HepG2 (cell line): ENCODE measurements around the gene ATP2B2. TPM values are rescaled to one million over a fixed set of nuclear protein-coding genes. Genes with fewer than 3 reads are reported as not detected.

ENCODE experiments used
- CBX5 ChIP-seq: sonication (generic); formaldehyde crosslinking; IDR thresholded peaks from 2 replicates; pipeline ENCODE4 v1.4.0; 2020; ENCODE audit warnings: missing genetic modification reagents, borderline replicate concordance
- EEA1 ChIP-seq: sonication (generic); formaldehyde crosslinking; IDR thresholded peaks from 2 replicates; pipeline ENCODE4 v1.5.1; 2020; ENCODE audit warnings: mild to moderate bottlenecking, missing genetic modification reagents, borderline replicate concordance
- HOXA5 ChIP-seq: sonication (generic); formaldehyde crosslinking; IDR thresholded peaks from 2 replicates; pipeline ENCODE4 v1.4.0; 2020; ENCODE audit warnings: missing genetic modification reagents
- IKZF4 ChIP-seq: sonication (generic); formaldehyde crosslinking; IDR thresholded peaks from 2 replicates; pipeline ENCODE4 v1.5.1; 2020; ENCODE audit warnings: borderline replicate concordance, mild to moderate bottlenecking, low read depth, missing genetic modification reagents; ENCODE audit errors: not compliant biosample characterization
- MTF1 ChIP-seq: sonication (generic); formaldehyde crosslinking; IDR thresholded peaks from 2 replicates; pipeline ENCODE4 v1.5.0; 2020; ENCODE audit warnings: missing genetic modification reagents
- NR2F2 ChIP-seq: IDR thresholded peaks from 2 replicates; pipeline ENCODE4 v1.6.1; 2012; ENCODE audit warnings: low read depth, inconsistent platforms, borderline replicate concordance
- PITX1 ChIP-seq: sonication (generic); formaldehyde crosslinking; IDR thresholded peaks from 2 replicates; pipeline ENCODE4 v1.5.1; 2020; ENCODE audit warnings: mild to moderate bottlenecking, missing genetic modification reagents
- RARA ChIP-seq: IDR thresholded peaks from 2 replicates; pipeline ENCODE4 v1.6.1; 2016; ENCODE audit warnings: missing genetic modification reagents, missing compliant biosample characterization
- RBM22 ChIP-seq: fragments of 200-400 bp; formaldehyde crosslinking; optimal IDR thresholded peaks from 2 replicates; pipeline ENCODE3; 2017; ENCODE audit warnings: mild to moderate bottlenecking, low read length, moderate library complexity
- SRY ChIP-seq: sonication (generic); formaldehyde crosslinking; IDR thresholded peaks from 2 replicates; pipeline ENCODE4 v1.8.0; 2022; ENCODE audit warnings: mild to moderate bottlenecking, missing genetic modification reagents
- TBX3 ChIP-seq: fragments of 450-650 bp; IDR thresholded peaks from 2 replicates; pipeline ENCODE4 v1.6.1; 2017; ENCODE audit warnings: antibody characterized with exemption, mild to moderate bottlenecking, inconsistent platforms, borderline replicate concordance
- ZIK1 ChIP-seq: sonication (generic); formaldehyde crosslinking; IDR thresholded peaks from 2 replicates; pipeline ENCODE4 v1.5.0; 2020; ENCODE audit warnings: mild to moderate bottlenecking, low read depth, missing genetic modification reagents, borderline replicate concordance
- ZNF333 ChIP-seq: sonication (generic); formaldehyde crosslinking; IDR thresholded peaks from 2 replicates; pipeline ENCODE4 v1.4.0; 2020; ENCODE audit warnings: mild to moderate bottlenecking, missing genetic modification reagents, borderline replicate concordance
- ZNF383 ChIP-seq: sonication (generic); formaldehyde crosslinking; IDR thresholded peaks from 2 replicates; pipeline ENCODE4 v1.4.0; 2020; ENCODE audit warnings: missing genetic modification reagents, mild to moderate bottlenecking, borderline replicate concordance
- ZNF660 ChIP-seq: sonication (generic); formaldehyde crosslinking; IDR thresholded peaks from 2 replicates; pipeline ENCODE4 v1.5.1; 2020; ENCODE audit warnings: mild to moderate bottlenecking, low read depth, missing genetic modification reagents, borderline replicate concordance
- ZNF776 ChIP-seq: sonication (generic); formaldehyde crosslinking; IDR thresholded peaks from 2 replicates; pipeline ENCODE4 v1.4.0; 2020; ENCODE audit warnings: mild to moderate bottlenecking, missing genetic modification reagents
- ZNF816 ChIP-seq: sonication (generic); formaldehyde crosslinking; IDR thresholded peaks from 2 replicates; pipeline ENCODE4 v1.8.0; 2022; ENCODE audit warnings: missing genetic modification reagents, mild to moderate bottlenecking, borderline replicate concordance
- polyA plus RNA-seq, 8 experiments: library from polyadenylated mRNA; depleted of rRNA in 3 of 8; stranded (reverse) in 7 of 8; unstranded in 1 of 8; fragments of >200 nt; fragmentation: Illumina TruSeq in 4 of 8; extraction: Trizol in 4 of 8; gene quantifications; 2 replicates each; pipeline versions ENCODE4 v1.2.1 to v1.2.3, GENCODE V29; 2011 to 2016; ENCODE audit warnings: low read depth in 4 of 8, missing spikeins in 1 of 8, mixed read lengths in 1 of 8; ENCODE audit not compliant: insufficient read depth in 1 of 8
- total RNA-seq, 5 experiments: library from RNA; depleted of rRNA; stranded (reverse); fragments of >200 nt; fragmentation: Illumina TruSeq; extraction: Trizol; gene quantifications; 2 replicates each; pipeline ENCODE4 v1.2.3, GENCODE V29; 2016; ENCODE audit warnings: low read depth in 1 of 5
- TF ChIP-seq, protein P1 (sequence below): sonication (generic); formaldehyde crosslinking; IDR thresholded peaks from 2 replicates; pipeline ENCODE4 v1.5.0; 2020; ENCODE audit warnings: missing genetic modification reagents
- TF ChIP-seq, protein P2 (sequence below): sonication (generic); formaldehyde crosslinking; IDR thresholded peaks from 2 replicates; pipeline ENCODE4 v1.5.1; 2020; ENCODE audit warnings: missing genetic modification reagents, mild to moderate bottlenecking, borderline replicate concordance
- TF ChIP-seq, protein P3 (sequence below): sonication (generic); formaldehyde crosslinking; conservative IDR thresholded peaks from 2 replicates; pipeline ENCODE4 v1.5.0; 2020; ENCODE audit warnings: missing genetic modification reagents
- TF ChIP-seq, protein P4 (sequence below): sonication (generic); formaldehyde crosslinking; IDR thresholded peaks from 2 replicates; pipeline ENCODE4 v1.4.0; 2020; ENCODE audit warnings: missing genetic modification reagents, mild to moderate bottlenecking, borderline replicate concordance

Gene ATP2B2
- total and polyA plus RNA-seq, 2 of the 13 experiments (the other 11 are each of a cell fraction or from before 2014, with no cell fraction given), result 1.5 to 2.3 TPM

DNA sequence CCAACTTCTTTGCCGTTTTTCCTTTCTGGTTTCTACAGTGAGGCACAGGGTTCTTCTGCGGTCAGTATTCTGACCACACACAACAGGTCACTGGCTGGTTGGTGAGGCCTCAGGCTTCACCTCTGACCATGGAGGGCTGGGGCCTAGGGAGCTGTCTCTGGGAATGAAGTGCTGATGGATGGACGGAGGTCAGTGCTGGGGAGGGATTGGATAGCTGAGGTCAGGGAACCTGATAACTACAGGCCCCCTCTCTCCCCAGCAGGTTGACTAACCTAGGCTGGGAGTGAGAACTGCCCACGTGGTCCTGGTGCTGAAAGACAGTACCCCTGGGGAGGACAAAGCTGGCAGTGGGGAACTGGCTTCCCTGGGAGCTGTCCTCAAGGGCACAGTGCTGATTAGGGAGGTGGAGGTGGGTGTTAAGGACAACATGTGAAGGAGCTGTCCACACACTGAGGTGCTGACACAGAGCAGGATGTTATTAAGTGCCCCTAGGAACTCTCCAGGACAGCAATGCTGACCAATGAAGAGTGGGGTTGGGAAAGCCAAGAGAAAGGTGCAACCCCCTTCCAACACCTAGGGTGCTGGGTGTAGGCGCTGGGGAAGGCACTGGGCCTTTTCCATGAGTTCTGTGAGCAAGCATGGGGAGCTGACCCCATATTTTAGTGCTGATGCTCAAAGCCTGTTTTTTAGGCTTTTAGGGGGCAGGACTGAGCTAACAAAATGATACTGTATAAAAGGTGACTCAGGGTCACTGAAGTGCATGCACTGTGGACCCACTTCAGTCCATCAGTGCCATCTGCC, 45.2 kb downstream of the ATP2B2 start (continued):
- TF ChIP-seq ZNF333 (CRISPR knock-in tag) (no peak), EEA1 (CRISPR knock-in tag) (peak; percentile 79), IKZF4 (peak; percentile 97), ZNF383 (CRISPR knock-in tag) (no peak), HOXA5 (peak; percentile 96), NR2F2 (no peak), ZIK1 (CRISPR knock-in tag) (0 out of 2 replicates have a peak, but pooled peaks have one; percentile 45), CBX5 (CRISPR knock-in tag) (no peak), RBM22 (no peak), PITX1 (CRISPR knock-in tag) (peak; percentile 92), SRY (CRISPR knock-in tag) (peak; percentile 94), MTF1 (peak; percentile 89), RARA (CRISPR knock-in tag) (peak; percentile 88), ZNF776 (CRISPR knock-in tag) (0 out of 2 replicates have a peak, but pooled peaks have one; percentile 61), ZNF816 (CRISPR knock-in tag) (peak; percentile 91; the same call in 1 of the 2 replicates), TBX3 (no peak), ZNF660 (CRISPR knock-in tag) (peak; percentile 96)
- TF ChIP-seq, protein P1, sequence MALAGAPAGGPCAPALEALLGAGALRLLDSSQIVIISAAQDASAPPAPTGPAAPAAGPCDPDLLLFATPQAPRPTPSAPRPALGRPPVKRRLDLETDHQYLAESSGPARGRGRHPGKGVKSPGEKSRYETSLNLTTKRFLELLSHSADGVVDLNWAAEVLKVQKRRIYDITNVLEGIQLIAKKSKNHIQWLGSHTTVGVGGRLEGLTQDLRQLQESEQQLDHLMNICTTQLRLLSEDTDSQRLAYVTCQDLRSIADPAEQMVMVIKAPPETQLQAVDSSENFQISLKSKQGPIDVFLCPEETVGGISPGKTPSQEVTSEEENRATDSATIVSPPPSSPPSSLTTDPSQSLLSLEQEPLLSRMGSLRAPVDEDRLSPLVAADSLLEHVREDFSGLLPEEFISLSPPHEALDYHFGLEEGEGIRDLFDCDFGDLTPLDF (CRISPR knock-in tag), result 0 out of 2 replicates have a peak, but pooled peaks have one; percentile 47
- TF ChIP-seq, protein P2, sequence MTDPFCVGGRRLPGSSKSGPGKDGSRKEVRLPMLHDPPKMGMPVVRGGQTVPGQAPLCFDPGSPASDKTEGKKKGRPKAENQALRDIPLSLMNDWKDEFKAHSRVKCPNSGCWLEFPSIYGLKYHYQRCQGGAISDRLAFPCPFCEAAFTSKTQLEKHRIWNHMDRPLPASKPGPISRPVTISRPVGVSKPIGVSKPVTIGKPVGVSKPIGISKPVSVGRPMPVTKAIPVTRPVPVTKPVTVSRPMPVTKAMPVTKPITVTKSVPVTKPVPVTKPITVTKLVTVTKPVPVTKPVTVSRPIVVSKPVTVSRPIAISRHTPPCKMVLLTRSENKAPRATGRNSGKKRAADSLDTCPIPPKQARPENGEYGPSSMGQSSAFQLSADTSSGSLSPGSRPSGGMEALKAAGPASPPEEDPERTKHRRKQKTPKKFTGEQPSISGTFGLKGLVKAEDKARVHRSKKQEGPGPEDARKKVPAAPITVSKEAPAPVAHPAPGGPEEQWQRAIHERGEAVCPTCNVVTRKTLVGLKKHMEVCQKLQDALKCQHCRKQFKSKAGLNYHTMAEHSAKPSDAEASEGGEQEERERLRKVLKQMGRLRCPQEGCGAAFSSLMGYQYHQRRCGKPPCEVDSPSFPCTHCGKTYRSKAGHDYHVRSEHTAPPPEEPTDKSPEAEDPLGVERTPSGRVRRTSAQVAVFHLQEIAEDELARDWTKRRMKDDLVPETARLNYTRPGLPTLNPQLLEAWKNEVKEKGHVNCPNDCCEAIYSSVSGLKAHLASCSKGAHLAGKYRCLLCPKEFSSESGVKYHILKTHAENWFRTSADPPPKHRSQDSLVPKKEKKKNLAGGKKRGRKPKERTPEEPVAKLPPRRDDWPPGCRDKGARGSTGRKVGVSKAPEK (CRISPR knock-in tag), result no peak
- TF ChIP-seq, protein P3, sequence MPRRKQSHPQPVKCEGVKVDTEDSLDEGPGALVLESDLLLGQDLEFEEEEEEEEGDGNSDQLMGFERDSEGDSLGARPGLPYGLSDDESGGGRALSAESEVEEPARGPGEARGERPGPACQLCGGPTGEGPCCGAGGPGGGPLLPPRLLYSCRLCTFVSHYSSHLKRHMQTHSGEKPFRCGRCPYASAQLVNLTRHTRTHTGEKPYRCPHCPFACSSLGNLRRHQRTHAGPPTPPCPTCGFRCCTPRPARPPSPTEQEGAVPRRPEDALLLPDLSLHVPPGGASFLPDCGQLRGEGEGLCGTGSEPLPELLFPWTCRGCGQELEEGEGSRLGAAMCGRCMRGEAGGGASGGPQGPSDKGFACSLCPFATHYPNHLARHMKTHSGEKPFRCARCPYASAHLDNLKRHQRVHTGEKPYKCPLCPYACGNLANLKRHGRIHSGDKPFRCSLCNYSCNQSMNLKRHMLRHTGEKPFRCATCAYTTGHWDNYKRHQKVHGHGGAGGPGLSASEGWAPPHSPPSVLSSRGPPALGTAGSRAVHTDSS (CRISPR knock-in tag), result no peak
- TF ChIP-seq, protein P4, sequence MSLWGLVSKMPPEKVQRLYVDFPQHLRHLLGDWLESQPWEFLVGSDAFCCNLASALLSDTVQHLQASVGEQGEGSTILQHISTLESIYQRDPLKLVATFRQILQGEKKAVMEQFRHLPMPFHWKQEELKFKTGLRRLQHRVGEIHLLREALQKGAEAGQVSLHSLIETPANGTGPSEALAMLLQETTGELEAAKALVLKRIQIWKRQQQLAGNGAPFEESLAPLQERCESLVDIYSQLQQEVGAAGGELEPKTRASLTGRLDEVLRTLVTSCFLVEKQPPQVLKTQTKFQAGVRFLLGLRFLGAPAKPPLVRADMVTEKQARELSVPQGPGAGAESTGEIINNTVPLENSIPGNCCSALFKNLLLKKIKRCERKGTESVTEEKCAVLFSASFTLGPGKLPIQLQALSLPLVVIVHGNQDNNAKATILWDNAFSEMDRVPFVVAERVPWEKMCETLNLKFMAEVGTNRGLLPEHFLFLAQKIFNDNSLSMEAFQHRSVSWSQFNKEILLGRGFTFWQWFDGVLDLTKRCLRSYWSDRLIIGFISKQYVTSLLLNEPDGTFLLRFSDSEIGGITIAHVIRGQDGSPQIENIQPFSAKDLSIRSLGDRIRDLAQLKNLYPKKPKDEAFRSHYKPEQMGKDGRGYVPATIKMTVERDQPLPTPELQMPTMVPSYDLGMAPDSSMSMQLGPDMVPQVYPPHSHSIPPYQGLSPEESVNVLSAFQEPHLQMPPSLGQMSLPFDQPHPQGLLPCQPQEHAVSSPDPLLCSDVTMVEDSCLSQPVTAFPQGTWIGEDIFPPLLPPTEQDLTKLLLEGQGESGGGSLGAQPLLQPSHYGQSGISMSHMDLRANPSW (CRISPR knock-in tag), result no peak
